Umbilical cord (tissue), 2 donors: ENCODE measurements around the gene LRP1-AS. TPM values are rescaled to one million over a fixed set of nuclear protein-coding genes. Genes with fewer than 3 reads are reported as not detected.
"Not testable (repeated sequence)": the region's sequence is repeated elsewhere in the genome, so short reads cannot be mapped to it uniquely, and the experiment has no call there.

Source experiments
- DNase-seq: peaks from one replicate; pipeline ENCODE4 v3.0.0-alpha.2; 2015; ENCODE audit warnings: low spot score
- total RNA-seq: library from RNA; depleted of rRNA; stranded (reverse); fragments of >200 nt; gene quantifications from one replicate; pipeline ENCODE4 v1.2.3, GENCODE V29; 2014; ENCODE audit warnings: low replicate concordance; ENCODE audit not compliant: insufficient read depth

Gene LRP1-AS
- total RNA-seq, 1 donor from 2014 or later: 1.2 TPM

GRCh38 chr12:57120718-57121117 lies 26.7 kb downstream of the LRP1-AS start:
- DNase-seq: not testable (repeated sequence)

- no peak for DNase-seq
Measured at GRCh38 chr12:57119294-57120085, 27.9 kb downstream of the LRP1-AS start.

- DNase-seq: no peak
Measured at GRCh38 chr12:57118711-57119271, 28.6 kb downstream of the LRP1-AS start.

- DNase-seq: no peak
Measured at GRCh38 chr12:57116580-57117281, 30.7 kb downstream of the LRP1-AS start.

GRCh38 chr12:57112492-57113294 lies 34.7 kb downstream of the LRP1-AS start:
- DNase-seq: no peak

GRCh38 chr12:57111031-57111734 lies 36.2 kb downstream of the LRP1-AS start, which contains the start of gene STAT6:
TSS of gene STAT6 (minus strand) at chr12:57111362. CDS start at chr12:57108278, 3,084 bp downstream.
- DNase-seq: peak; percentile 97

- peak; percentile 71 for DNase-seq
Measured at GRCh38 chr12:57110104-57111030, 37.1 kb downstream of the LRP1-AS start.

- no peak for DNase-seq
Measured at GRCh38 chr12:57109207-57110103, 38.0 kb downstream of the LRP1-AS start.

GRCh38 chr12:57107456-57108155 lies 39.8 kb downstream of the LRP1-AS start:
- no peak for DNase-seq

- no peak for DNase-seq
Measured at GRCh38 chr12:57106021-57106708, 41.3 kb downstream of the LRP1-AS start.

- DNase-seq: no peak
Measured at GRCh38 chr12:57105011-57105753, 42.2 kb downstream of the LRP1-AS start.

GRCh38 chr12:57104292-57104910 lies 43.0 kb downstream of the LRP1-AS start:
- DNase-seq: no peak

- no peak for DNase-seq
Measured at GRCh38 chr12:57103856-57104255, 43.6 kb downstream of the LRP1-AS start.

GRCh38 chr12:57101892-57102695 lies 45.3 kb downstream of the LRP1-AS start:
- no peak for DNase-seq

GRCh38 chr12:57099766-57100165 lies 47.7 kb downstream of the LRP1-AS start:
- DNase-seq: no peak
